IPS DF 6.9 (cell line): ENCODE results near the gene LRRC71.

Experiments used
- DNase-seq: peaks from one replicate; pipeline ENCODE4 v3.0.0-alpha.2; 2013; ENCODE audit warnings: low read depth, low spot score
- H3K27ac ChIP-seq: one replicate; pipeline ENCODE4 v1.5.1; 2013; ENCODE audit warnings: low read length, control low read depth
- H3K27me3 ChIP-seq: 2 replicates; pipeline ENCODE4 v1.6.1; 2013; ENCODE audit warnings: mild to moderate bottlenecking, low read length; ENCODE audit not compliant: control insufficient read depth, insufficient read depth
- H3K36me3 ChIP-seq: 2 replicates; pipeline ENCODE4 v1.6.1; 2013; ENCODE audit warnings: low read length; ENCODE audit not compliant: control insufficient read depth, insufficient read depth
- H3K4me1 ChIP-seq: 2 replicates; pipeline ENCODE4 v1.6.1; 2013; ENCODE audit warnings: low read length; ENCODE audit not compliant: control insufficient read depth, insufficient read depth
- H3K4me3 ChIP-seq: 2 replicates; pipeline ENCODE4 v1.5.1; 2013; ENCODE audit warnings: mild to moderate bottlenecking, low read length
- H3K9me3 ChIP-seq: 2 replicates; pipeline ENCODE4 v1.6.1; 2013; ENCODE audit warnings: low read length, inconsistent platforms; ENCODE audit not compliant: control insufficient read depth, insufficient read depth
- WGBS: extraction: QIAGEN DNeasy Blood & Tissue Kit; methylation state at CpG from one replicate; pipeline ENCODE4 v1.1.7; 2013; ENCODE audit warnings: mixed read lengths, missing lambda C conversion rate; ENCODE audit not compliant: insufficient read length, insufficient coverage; 5-methylcytosine and 5-hydroxymethylcytosine counted together

LRRC71 gene

GRCh38 chr1:156892190-156893047 lies 28.0 kb upstream of the LRRC71 start:
- Histone ChIP-seq H3K36me3 (no peaks in the 10 kb centered on the region), H3K27ac (no peak overlapping the region), H3K4me1 (peaks cover 1% of the 10 kb centered on the region; the same call in 1 of the 2 replicates), H3K4me3 (no peak overlapping the region), H3K9me3 (no peaks in the 10 kb centered on the region), H3K27me3 (peaks cover 32% of the 10 kb centered on the region)
- DNase-seq, result peak; percentile 90
- WGBS, result no CpG with 5 or more reads among the region's 48 CpGs

DNA sequence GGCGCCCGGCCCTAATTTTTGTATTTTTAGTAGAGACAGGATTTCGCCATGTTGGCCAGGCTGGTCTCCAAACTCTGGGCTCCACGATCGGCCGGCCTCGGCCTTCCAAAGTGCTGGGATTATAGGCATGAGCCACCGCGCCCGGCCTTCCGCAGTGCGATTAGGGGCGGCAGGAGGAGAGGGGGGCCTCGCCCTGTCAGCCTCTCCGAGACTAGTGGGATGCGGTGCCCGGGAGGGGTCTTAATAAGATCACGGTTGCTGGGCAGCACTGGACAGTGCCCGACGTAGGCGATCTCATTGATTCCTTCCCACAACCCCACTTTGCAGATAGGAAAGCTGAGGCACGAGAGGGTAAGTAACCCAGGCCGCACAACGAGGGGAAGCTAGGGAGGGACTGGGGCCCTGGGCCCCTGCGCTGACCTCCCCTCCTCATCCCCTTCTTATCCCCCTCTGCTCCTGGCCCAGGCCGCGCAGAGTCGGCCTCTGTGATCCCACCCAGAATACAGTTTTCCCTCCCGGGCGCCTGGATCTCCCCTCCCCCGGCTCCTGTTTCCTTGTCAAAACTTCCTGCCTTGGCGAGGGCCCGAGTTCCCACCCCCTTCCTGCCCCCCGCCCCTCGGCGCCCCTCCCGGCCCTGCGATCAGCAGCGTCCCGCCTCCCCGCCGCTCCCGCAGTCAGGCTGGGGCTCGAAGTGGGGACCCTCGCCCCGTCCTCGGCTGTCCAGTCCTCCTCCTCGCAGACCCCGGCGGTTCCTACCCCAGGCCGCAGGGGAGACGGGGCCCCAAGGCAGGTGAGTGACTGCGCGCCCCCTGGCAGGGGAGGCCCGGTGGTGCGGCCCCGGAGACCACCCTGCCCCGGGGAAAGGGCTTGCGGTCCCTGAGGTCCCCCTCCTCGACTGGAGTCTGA lies 27.1 kb upstream of the LRRC71 start, which contains the start of gene PEAR1:
PEAR1 (plus strand) TSS at position 671 of the 906 bp plus-strand sequence. CDS start 10,209 bp downstream, outside the sequence.
- peak within 1 kb of the TSS; percentile 30; the same call in 1 of the 2 replicates for H3K4me3 ChIP-seq
- no peak for DNase-seq
- no peaks in the 10 kb centered on the region; the same call in 1 of the 2 replicates for H3K4me1 ChIP-seq
- H3K9me3 ChIP-seq, result no peaks in the 10 kb centered on the region
- no peaks in the 10 kb centered on the region for H3K36me3 ChIP-seq
- no peak within 1 kb of the TSS for H3K27ac ChIP-seq
- no CpG with 5 or more reads among the region's 60 CpGs for WGBS
- H3K27me3 ChIP-seq, result peaks cover 32% of the 10 kb centered on the region

DNA sequence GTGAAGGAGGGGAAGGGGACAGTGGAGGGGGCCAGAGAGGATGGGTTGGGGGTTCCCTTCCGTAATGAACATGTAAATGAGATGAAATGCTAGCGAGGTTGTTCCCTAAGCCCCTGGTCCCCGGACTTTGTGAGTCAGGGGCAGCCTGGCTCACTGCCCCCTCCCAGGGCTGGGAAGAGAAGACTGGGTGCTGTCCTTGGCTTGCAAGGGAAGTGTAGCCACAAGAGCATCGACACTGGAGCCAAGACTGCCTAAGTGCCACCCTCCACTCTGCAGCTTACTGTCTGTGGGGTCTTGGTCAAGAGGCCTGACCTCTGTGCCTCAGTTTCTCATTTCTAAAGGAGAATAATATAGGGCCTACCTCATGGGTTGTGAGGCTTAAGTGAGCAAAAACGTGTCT lies 26.4 kb upstream of the LRRC71 start:
- no peaks in the 10 kb centered on the region for H3K9me3 ChIP-seq
- no CpG with 5 or more reads among the region's 5 CpGs for WGBS
- no peak overlapping the region; the same call in 1 of the 2 replicates for H3K4me3 ChIP-seq
- no peaks in the 10 kb centered on the region; the same call in 1 of the 2 replicates for H3K4me1 ChIP-seq
- no peak for DNase-seq
- H3K36me3 ChIP-seq, result no peaks in the 10 kb centered on the region
- H3K27me3 ChIP-seq, result peaks cover 32% of the 10 kb centered on the region
- H3K27ac ChIP-seq, result no peak overlapping the region

GRCh38 chr1:156894711-156895454 lies 25.5 kb upstream of the LRRC71 start:
- no CpG with 5 or more reads among the region's 12 CpGs for WGBS
- Histone ChIP-seq H3K9me3 (no peaks in the 10 kb centered on the region), H3K36me3 (no peaks in the 10 kb centered on the region), H3K27me3 (peaks cover 32% of the 10 kb centered on the region), H3K4me1 (no peaks in the 10 kb centered on the region; the same call in 1 of the 2 replicates), H3K27ac (no peak overlapping the region), H3K4me3 (no peak overlapping the region)
- no peak for DNase-seq

- Histone ChIP-seq H3K36me3 (no peaks in the 10 kb centered on the region), H3K4me3 (no peak overlapping the region), H3K27ac (no peak overlapping the region), H3K4me1 (no peaks in the 10 kb centered on the region; the same call in 1 of the 2 replicates), H3K9me3 (no peaks in the 10 kb centered on the region), H3K27me3 (peaks cover 32% of the 10 kb centered on the region)
- no peak for DNase-seq
- no CpG with 5 or more reads among the region's 4 CpGs for WGBS
Measured at GRCh38 chr1:156895455-156895812, 25.0 kb upstream of the LRRC71 start.

DNA sequence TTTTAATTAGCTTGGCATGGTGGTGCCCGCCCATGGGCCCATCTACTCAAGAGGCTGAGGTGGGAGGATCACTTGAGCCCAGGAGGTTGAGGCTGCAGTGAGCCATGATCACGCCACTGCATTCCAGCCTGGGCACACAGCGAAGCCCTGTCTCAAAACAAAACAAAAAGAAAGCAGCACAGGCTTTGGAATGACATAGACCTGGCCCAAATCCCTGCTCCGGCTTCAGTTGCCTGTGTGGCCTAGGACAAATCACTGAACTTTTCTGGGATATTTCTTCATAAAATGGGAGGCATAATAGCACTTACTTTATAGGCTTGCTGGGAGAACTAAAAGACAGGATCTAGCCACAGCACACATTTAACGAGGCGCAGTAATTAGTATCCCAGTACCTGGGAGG lies 24.5 kb upstream of the LRRC71 start:
- H3K9me3 ChIP-seq, result no peaks in the 10 kb centered on the region
- H3K27ac ChIP-seq, result no peak overlapping the region
- H3K27me3 ChIP-seq, result peaks cover 32% of the 10 kb centered on the region
- H3K4me3 ChIP-seq, result no peak overlapping the region
- H3K4me1 ChIP-seq, result no peaks in the 10 kb centered on the region; the same call in 1 of the 2 replicates
- WGBS, result no CpG with 5 or more reads among the region's 6 CpGs
- DNase-seq, result no peak
- H3K36me3 ChIP-seq, result no peaks in the 10 kb centered on the region

DNA sequence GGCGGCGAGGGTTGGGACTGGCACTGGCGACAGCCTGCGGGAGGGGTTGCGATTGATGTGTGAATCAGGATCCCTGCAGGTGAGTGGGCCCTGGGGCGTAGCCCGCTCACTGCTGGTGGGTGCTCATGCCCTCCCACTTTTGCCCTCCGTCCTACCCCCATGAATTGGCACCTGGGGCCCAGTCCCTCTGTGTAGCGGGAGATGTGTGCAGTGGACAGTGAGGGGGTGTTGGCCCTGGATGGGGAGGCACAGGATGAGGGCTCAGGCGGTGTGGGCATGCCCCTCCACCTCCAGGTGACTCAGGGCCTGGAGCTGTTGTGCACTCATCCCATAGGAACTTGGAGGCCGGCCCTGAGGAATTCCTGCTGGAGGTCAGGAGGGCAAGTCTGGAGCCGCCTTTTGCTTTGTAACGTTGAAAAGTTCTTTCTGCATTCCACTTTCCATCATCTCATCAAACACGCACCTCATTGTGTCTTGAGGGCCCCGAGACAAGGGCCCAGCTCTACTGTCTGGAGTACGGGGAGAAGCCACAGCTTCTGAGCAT lies 23.9 kb upstream of the LRRC71 start:
- Histone ChIP-seq H3K4me3 (no peak overlapping the region), H3K9me3 (no peaks in the 10 kb centered on the region), H3K27me3 (peaks cover 26% of the 10 kb centered on the region; the same call in 1 of the 2 replicates), H3K4me1 (no peaks in the 10 kb centered on the region; the same call in 1 of the 2 replicates), H3K36me3 (no peaks in the 10 kb centered on the region), H3K27ac (no peak overlapping the region)
- DNase-seq, result no peak
- WGBS, result no CpG with 5 or more reads among the region's 16 CpGs

GRCh38 chr1:156897078-156897825 lies 23.2 kb upstream of the LRRC71 start:
- no peak overlapping the region for H3K27ac ChIP-seq
- no peak for DNase-seq
- no peaks in the 10 kb centered on the region; the same call in 1 of the 2 replicates for H3K4me1 ChIP-seq
- no peak overlapping the region for H3K4me3 ChIP-seq
- H3K27me3 ChIP-seq, result peaks cover 20% of the 10 kb centered on the region; the same call in 1 of the 2 replicates
- no peaks in the 10 kb centered on the region for H3K9me3 ChIP-seq
- WGBS, result no CpG with 5 or more reads among the region's 14 CpGs
- H3K36me3 ChIP-seq, result no peaks in the 10 kb centered on the region

- Histone ChIP-seq H3K4me3 (no peak overlapping the region), H3K27me3 (peaks cover 15% of the 10 kb centered on the region; the same call in 1 of the 2 replicates), H3K4me1 (no peaks in the 10 kb centered on the region), H3K27ac (no peak overlapping the region), H3K36me3 (no peaks in the 10 kb centered on the region), H3K9me3 (no peaks in the 10 kb centered on the region)
- no peak for DNase-seq
- WGBS, result no CpG with 5 or more reads among the region's 13 CpGs
Measured at GRCh38 chr1:156898161-156898566, 22.3 kb upstream of the LRRC71 start.
